Stimulated activated CD4-positive, alpha-beta T cell treated with anti-CD3 and anti-CD28 coated beads, Interleukin-1b, Interleukin-23, amount 100 ng/mL, for 48 hours (primary cell): Measurements from ENCODE around the gene HSF2BP.
"Not testable (repeated sequence)": the region's sequence is repeated elsewhere in the genome, so short reads cannot be mapped to it uniquely, and the experiment has no call there.

ENCODE experiments used
- DNase-seq: peaks from one replicate; pipeline ENCODE4 v3.0.0-alpha.2; 2020

Gene HSF2BP

GRCh38 chr21:43596616-43597015 is 62.7 kb downstream of the HSF2BP start:
- no peak for DNase-seq

GRCh38 chr21:43595769-43596168 is 63.5 kb downstream of the HSF2BP start:
- not testable (repeated sequence) for DNase-seq

- no peak for DNase-seq
These were observed 66.2 kb downstream of the HSF2BP start for GRCh38 chr21:43593078-43593477.

- DNase-seq: no peak
These were observed 67.7 kb downstream of the HSF2BP start for GRCh38 chr21:43591571-43591970.

- no peak for DNase-seq
These were observed 69.1 kb downstream of the HSF2BP start for GRCh38 chr21:43590194-43590593.

GRCh38 chr21:43588957-43589356 is 70.3 kb downstream of the HSF2BP start:
- DNase-seq: no peak

GRCh38 chr21:43585924-43586413 is 73.3 kb downstream of the HSF2BP start:
- DNase-seq: no peak

- no peak for DNase-seq
These were observed 73.8 kb downstream of the HSF2BP start for GRCh38 chr21:43585514-43585913.

- DNase-seq: no peak
These were observed 77.8 kb downstream of the HSF2BP start for GRCh38 chr21:43581453-43581852.

GRCh38 chr21:43578677-43579303 is 80.5 kb downstream of the HSF2BP start:
- no peak for DNase-seq

- DNase-seq: no peak
These were observed 83.8 kb downstream of the HSF2BP start for GRCh38 chr21:43575473-43575844.

GRCh38 chr21:43574741-43575472 is 84.4 kb downstream of the HSF2BP start:
- DNase-seq: no peak

GRCh38 chr21:43573921-43574320 is 85.4 kb downstream of the HSF2BP start:
- DNase-seq: no peak

- no peak for DNase-seq
These were observed 86.8 kb downstream of the HSF2BP start for GRCh38 chr21:43572446-43572845.

- no peak for DNase-seq
These were observed 87.3 kb downstream of the HSF2BP start for GRCh38 chr21:43571976-43572375.

- not testable (repeated sequence) for DNase-seq
These were observed 89.1 kb downstream of the HSF2BP start for GRCh38 chr21:43570195-43570594.

- not testable (repeated sequence) for DNase-seq
These were observed 96.8 kb downstream of the HSF2BP start for GRCh38 chr21:43562451-43562850.

- DNase-seq: not testable (repeated sequence)
These were observed 118.7 kb downstream of the HSF2BP start for GRCh38 chr21:43540561-43540960.

GRCh38 chr21:43522495-43523131 is 136.7 kb downstream of the HSF2BP start:
- DNase-seq: not testable (repeated sequence)

GRCh38 chr21:43517701-43518100 is 141.6 kb downstream of the HSF2BP start:
- not testable (repeated sequence) for DNase-seq

- DNase-seq: not testable (repeated sequence)
These were observed 142.2 kb downstream of the HSF2BP start for GRCh38 chr21:43516860-43517627.

- DNase-seq: not testable (repeated sequence)
These were observed 142.9 kb downstream of the HSF2BP start for GRCh38 chr21:43516295-43516847.

GRCh38 chr21:43514834-43515233 is 144.5 kb downstream of the HSF2BP start:
- not testable (repeated sequence) for DNase-seq
